Stimulated activated effector memory CD8-positive, alpha-beta T cell treated with anti-CD3 and anti-CD28 coated beads, Interleukin-12 subunit alpha, Interleukin-12 subunit beta, amount 100 ng/mL, for 72 hours (primary cell): ENCODE results near the gene LMBR1L.

Experiments
- ATAC-seq: fragments of 150-1000 bp; cut with Tn5 transposase; 2 replicates; pipeline ENCODE4 v1.10.0; 2021
- DNase-seq, 2 donors: peaks; one replicate each; pipeline ENCODE4 v3.0.0; 2021 to 2022; ENCODE audit warnings: low spot score in 2 of 2
- H3K27ac Mint-ChIP-seq: one replicate; pipeline ENCODE4 v1.8.0; 2022; ENCODE audit warnings: mild to moderate bottlenecking, mixed read lengths
- H3K36me3 Mint-ChIP-seq: one replicate; pipeline ENCODE4 v1.8.0; 2022; ENCODE audit warnings: mild to moderate bottlenecking, mixed read lengths
- H3K4me1 Mint-ChIP-seq: one replicate; pipeline ENCODE4 v1.8.0; 2022; ENCODE audit warnings: mixed read lengths
- H3K4me3 Mint-ChIP-seq: one replicate; pipeline ENCODE4 v1.8.0; 2022; ENCODE audit warnings: mild to moderate bottlenecking, mixed read lengths
- H3K9me3 Mint-ChIP-seq: one replicate; pipeline ENCODE4 v1.8.0; 2022; ENCODE audit warnings: mixed read lengths

The LMBR1L gene

DNA sequence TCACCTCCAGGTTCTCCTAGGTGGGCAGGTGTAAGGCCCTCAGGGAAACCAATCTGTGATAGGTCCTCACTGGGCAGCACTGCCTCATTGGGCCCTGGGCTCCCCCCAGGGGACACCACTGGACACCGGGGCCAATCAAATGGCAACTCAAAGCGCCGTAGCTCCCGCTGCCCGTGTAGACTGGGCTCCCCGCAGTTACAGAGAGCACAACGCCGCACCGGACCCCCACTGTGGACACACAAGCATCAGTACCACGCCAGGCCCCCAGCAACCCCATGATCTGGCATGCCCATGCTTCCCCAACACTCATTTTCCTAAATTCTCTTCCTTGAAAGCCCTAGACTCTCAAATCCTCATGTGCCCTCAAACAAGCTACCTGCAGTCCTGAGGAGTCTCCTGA, 56.1 kb downstream of the LMBR1L start:
- H3K4me1 Mint-ChIP-seq = peaks cover 76% of the 10 kb centered on the region

GRCh38 chr12:49054096-49054495, 56.6 kb downstream of the LMBR1L start:
- peaks cover 73% of the 10 kb centered on the region for H3K4me1 Mint-ChIP-seq

More for the DNA sequence above, 56.1 kb downstream of the LMBR1L start:
- H3K36me3 Mint-ChIP-seq = peaks cover 66% of the 10 kb centered on the region
- H3K9me3 Mint-ChIP-seq = no peaks in the 10 kb centered on the region
- DNase-seq = no peak
- ATAC-seq = no peak
- H3K27ac Mint-ChIP-seq = peak overlapping the region; percentile 80
- no peak overlapping the region for H3K4me3 Mint-ChIP-seq

DNA sequence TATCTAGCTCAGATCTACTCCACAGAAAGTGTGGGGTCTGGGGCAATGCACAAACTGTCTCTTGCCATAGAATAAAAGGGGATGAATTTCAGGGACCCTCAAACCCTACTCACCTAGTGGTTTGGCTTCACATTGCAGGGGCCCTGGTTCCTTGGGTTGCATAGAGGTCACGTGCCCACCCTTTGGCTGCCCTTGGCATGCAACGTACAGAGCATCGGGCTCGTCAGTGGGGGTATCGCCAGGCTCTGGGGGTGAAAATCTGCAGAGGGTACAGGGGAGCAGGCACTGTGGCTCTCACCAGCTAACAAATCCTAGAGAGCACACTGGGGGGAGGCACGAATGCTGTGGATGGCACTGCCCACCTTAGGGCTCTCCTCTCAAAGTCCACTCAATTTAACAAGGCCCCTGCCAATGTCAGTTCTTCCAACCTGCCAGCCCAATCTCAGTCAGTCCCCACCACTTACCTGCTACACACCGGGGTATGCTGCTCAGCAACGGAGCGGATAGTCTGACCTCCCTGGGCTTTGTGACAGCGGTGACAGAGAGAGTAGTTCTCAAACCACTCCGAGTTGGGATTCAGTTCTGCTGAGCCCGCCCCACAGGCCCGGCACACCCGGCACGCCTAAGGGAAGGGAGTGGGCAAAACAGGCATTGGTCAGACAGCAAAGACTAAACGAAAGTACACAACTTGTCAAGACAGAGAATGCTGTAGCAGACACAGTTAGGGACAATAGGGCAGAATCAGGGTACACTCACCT, 58.0 kb downstream of the LMBR1L start:
- Mint-ChIP-seq H3K36me3 (peaks cover 85% of the 10 kb centered on the region), H3K4me3 (no peak overlapping the region), H3K4me1 (peaks cover 59% of the 10 kb centered on the region), H3K27ac (no peak overlapping the region), H3K9me3 (no peaks in the 10 kb centered on the region)
- ATAC-seq (no peak), DNase-seq (no peak)

More at GRCh38 chr12:49054096-49054495, 56.6 kb downstream of the LMBR1L start:
- H3K9me3 Mint-ChIP-seq = no peaks in the 10 kb centered on the region
- DNase-seq (no peak), ATAC-seq (no peak)
- no peak overlapping the region for H3K4me3 Mint-ChIP-seq
- peak overlapping the region; percentile 80 for H3K27ac Mint-ChIP-seq
- peaks cover 70% of the 10 kb centered on the region for H3K36me3 Mint-ChIP-seq

DNA sequence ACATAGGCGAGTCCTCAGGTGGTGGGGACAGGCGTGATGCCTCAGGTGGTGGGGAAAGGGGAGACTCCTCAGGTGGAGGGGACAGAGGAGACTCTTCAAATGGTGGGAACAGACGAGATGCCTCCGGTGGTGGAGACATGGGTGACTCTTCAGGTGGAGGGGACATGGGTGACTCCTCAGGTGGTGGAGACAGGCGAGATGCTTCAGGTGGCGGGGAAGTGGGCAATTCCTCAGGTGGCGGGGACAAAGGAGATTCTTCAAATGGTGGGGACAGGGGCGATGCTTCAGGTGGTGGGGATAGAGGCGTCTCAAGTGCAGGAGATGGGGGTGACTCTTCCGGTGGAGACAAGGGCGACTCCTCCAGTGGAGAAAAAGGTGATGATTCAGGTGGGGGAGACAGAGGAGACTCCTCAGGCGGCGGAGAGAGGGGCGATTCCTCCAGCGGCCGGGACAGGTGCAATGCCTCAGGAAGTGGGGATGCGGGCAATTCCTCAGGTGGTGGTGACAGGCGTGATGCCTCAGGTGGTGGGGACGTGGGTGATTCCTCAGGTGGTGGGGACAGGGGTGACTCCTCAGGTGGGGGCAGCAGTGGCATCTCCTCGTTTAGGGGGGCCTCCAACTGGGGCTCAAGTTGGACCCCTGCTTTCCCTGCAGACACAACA, 58.7 kb downstream of the LMBR1L start:
- no peak for DNase-seq
- no peak overlapping the region for H3K4me3 Mint-ChIP-seq
- H3K4me1 Mint-ChIP-seq = peaks cover 52% of the 10 kb centered on the region
- no peaks in the 10 kb centered on the region for H3K9me3 Mint-ChIP-seq
- H3K27ac Mint-ChIP-seq = peak overlapping the region; percentile 53
- ATAC-seq = no peak
- peaks cover 92% of the 10 kb centered on the region for H3K36me3 Mint-ChIP-seq

- Mint-ChIP-seq H3K27ac (peak overlapping the region; percentile 53), H3K9me3 (no peaks in the 10 kb centered on the region), H3K4me1 (peaks cover 46% of the 10 kb centered on the region), H3K4me3 (no peak overlapping the region), H3K36me3 (peaks cover 98% of the 10 kb centered on the region)
- ATAC-seq = no peak
- DNase-seq = no peak
Measured at GRCh38 chr12:49051373-49051764, 59.3 kb downstream of the LMBR1L start.

- Mint-ChIP-seq H3K9me3 (no peaks in the 10 kb centered on the region), H3K4me1 (peaks cover 40% of the 10 kb centered on the region), H3K36me3 (peaks cover 100% of the 10 kb centered on the region), H3K4me3 (no peak overlapping the region), H3K27ac (peak overlapping the region; percentile 43)
- no peak for DNase-seq
- no peak for ATAC-seq
Measured at GRCh38 chr12:49050507-49051372, 59.9 kb downstream of the LMBR1L start.

DNA sequence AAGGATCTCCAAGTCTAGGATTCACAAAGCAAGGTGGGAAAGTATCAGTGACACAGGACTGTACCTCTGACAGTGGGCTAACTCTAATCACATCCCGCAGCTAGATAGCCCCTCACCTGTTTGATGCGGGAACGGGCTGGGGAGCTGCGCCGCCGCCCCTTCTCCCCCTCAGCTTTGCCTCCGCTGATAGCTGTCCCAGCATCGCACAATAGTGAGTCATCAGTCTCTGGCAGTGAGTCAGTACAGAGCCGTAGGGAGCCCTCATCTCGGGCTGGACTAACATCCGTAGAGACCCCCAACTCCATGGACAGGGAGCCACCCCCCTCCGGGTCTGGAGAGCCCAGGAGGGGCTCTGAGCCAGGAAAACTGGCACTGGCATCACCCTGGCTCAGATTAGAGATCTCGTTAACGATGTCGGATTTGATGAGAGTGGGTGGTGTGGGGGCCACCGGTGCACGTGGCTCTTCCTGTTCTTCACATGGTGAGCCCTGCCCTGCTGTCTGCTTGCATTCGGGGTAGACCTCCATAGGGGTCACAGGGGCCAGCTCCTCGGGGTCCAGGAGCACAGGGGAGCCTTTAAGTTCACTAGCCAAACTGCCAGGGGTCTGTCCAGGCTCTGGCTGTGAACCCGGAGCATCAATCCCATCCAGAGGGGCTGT, 61.0 kb downstream of the LMBR1L start:
- ATAC-seq (no peak), DNase-seq (no peak)
- H3K4me1 Mint-ChIP-seq = peaks cover 32% of the 10 kb centered on the region
- H3K36me3 Mint-ChIP-seq = peaks cover 100% of the 10 kb centered on the region
- peak overlapping the region; percentile 43 for H3K27ac Mint-ChIP-seq
- no peak overlapping the region for H3K4me3 Mint-ChIP-seq
- no peaks in the 10 kb centered on the region for H3K9me3 Mint-ChIP-seq

DNA sequence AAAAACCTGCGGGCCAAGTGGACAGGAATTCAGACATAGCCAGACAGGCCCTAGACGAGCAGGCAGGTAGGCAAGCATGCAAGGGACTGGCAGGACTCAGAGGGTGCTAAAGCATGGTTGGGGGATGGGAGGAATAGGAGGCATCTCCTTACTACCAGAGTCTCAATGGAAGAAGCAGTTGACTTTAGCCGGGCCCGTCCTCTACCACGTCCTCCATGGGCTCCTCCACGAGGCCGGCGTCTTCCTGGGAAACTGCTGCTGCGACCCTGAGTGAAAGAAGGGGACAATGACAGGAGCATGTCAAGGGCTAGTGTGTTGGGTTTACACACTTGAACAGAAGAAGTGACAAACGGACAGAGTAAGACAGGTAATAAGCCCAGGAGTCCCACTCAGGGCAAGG, 61.7 kb downstream of the LMBR1L start:
- H3K27ac Mint-ChIP-seq = peak overlapping the region; percentile 29

More for the DNA sequence above, 61.7 kb downstream of the LMBR1L start:
- peaks cover 100% of the 10 kb centered on the region for H3K36me3 Mint-ChIP-seq
- H3K9me3 Mint-ChIP-seq = no peaks in the 10 kb centered on the region
- DNase-seq = no peak
- ATAC-seq = no peak
- H3K4me1 Mint-ChIP-seq = peaks cover 32% of the 10 kb centered on the region
- H3K4me3 Mint-ChIP-seq = no peak overlapping the region
